Brain pericyte (primary cell): ENCODE results near the gene TOR1AIP1.
A peak's percentile ranks its signal among the peaks of the same experiment; 100 is the strongest.
"Not testable (repeated sequence)": the region's sequence is repeated elsewhere in the genome, so short reads cannot be mapped to it uniquely, and the experiment has no call there.

ENCODE experiments used
- DNase-seq: peaks from one replicate; pipeline ENCODE4 v3.0.0-alpha.2; 2012; ENCODE audit warnings: low read depth, low spot score

TOR1AIP1 gene, protein sequence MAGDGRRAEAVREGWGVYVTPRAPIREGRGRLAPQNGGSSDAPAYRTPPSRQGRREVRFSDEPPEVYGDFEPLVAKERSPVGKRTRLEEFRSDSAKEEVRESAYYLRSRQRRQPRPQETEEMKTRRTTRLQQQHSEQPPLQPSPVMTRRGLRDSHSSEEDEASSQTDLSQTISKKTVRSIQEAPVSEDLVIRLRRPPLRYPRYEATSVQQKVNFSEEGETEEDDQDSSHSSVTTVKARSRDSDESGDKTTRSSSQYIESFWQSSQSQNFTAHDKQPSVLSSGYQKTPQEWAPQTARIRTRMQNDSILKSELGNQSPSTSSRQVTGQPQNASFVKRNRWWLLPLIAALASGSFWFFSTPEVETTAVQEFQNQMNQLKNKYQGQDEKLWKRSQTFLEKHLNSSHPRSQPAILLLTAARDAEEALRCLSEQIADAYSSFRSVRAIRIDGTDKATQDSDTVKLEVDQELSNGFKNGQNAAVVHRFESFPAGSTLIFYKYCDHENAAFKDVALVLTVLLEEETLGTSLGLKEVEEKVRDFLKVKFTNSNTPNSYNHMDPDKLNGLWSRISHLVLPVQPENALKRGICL

DNA sequence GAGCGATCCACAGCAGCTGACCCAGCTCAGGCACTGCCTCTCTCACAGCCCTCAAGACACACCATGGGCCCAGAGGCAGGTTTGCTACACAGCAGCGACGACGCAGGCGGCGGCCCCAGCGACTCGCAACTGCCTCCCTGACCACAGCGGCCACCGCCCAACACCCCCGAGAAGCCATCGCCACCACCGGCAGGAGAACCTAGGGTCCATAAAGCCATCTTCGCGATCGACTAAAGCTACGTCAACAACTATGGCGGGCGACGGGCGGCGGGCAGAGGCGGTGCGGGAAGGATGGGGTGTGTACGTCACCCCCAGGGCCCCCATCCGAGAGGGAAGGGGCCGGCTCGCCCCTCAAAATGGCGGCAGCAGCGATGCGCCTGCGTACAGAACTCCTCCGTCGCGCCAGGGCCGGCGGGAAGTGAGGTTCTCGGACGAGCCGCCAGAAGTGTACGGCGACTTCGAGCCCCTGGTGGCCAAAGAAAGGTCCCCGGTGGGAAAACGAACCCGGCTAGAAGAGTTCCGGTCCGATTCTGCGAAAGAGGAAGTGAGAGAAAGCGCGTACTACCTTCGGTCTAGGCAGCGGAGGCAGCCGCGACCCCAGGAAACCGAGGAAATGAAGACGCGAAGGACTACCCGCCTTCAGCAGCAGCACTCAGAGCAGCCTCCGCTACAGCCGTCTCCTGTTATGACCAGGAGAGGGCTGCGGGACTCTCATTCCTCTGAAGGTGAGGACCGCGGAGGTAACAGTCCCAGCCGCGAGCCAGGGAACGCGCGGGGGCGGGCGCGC, at the start of gene TOR1AIP1:
Gene TOR1AIP1 (plus strand): TSS at position 33 of the 787 bp plus-strand sequence. CDS start 218 bp downstream, at position 251.
- DNase-seq: peak; percentile 96

DNA sequence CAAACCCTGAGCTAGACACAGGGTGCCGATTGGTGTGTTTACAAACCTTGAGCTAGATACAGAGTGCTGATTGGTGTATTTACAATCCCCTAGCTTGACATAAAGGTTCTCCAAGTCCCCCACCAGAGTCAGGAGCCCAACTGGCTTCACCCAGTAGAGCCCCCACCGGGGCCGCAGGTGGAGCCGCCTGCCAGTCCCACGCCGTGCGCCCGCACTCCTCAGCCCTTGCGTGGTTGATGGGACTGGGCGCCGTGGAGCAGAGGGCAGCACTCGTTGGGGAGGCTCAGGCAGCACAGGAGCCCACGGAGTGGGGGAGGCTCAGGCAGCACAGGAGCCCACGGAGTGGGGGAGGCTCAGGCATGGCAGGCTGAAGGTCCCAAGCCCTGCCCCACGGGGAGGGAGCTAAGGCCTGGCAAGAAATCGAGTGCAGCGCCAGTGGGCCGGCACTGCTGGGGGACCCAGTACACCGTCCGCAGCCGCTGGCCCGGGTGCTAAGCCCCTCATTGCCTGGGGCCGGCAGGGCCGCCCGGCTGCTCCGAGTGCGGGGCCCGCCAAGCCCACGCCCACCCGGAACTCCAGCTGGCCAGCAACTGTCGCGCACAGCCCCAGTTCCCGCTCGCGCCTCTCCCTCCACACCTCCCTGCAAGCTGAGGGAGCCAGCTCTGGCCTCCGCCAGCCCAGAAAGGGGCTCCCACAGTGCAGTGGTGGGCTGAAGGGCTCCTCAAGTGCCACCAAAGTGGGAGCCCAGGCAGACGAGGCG, 45.2 kb upstream of the TOR1AIP1 start:
- not testable (repeated sequence) for DNase-seq

DNA sequence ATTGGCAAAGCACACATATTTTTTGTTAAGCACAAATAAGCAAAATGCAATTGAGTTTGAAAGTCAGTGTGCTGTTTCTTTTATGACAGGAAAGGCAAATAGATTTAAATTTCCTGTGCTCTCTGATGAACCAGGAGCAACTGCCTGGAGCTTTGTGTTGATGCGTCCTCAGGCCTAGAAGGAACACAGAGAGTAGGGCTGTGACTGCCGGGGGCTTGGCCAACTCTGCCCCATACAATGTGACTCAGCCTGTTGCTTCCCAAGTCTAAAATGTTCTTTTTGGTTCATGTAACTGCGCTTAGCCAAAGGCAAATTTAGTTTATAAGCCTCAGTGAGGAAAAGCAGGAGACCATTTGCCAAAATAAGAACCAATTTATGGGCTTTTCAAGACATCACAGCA, 42.0 kb upstream of the TOR1AIP1 start:
- no peak for DNase-seq

DNA sequence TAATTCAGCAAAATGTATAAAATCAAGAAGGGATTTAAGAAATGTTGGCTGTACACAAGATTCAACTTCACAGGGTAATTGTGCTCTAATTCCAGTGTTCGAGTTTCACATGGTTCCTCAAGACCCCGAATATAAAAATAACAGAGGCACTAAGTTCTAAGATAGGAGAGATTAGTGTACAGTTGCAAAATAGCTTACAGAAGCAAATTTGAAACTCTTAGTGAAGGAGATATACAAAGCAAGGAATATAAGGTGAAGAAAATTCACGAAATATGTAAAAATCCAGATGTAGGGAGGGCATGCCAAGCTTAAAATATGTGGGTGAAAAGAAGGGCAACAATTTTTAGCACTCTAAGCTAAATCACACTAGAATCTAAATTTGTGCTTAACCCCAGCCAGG, 33.9 kb upstream of the TOR1AIP1 start:
- no peak for DNase-seq

DNA sequence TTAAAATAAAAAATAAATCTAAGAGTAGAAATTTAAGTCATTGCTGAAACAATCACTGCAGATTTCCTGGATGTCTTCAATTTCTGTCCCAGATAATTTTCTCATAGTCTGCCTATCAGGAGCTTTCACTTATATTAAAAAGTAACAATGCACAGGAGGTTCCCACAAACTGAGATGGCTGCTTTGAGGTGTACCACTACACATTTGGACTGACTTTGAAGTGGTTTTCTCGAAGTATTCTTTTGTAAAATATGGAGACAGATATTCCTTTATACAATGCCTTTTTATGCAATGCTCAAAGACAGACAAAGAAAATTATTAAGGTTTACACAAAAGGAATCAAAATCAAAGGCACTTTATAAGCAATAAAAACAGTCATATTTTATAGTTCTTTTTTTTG, 29.0 kb upstream of the TOR1AIP1 start:
- DNase-seq: no peak

DNA sequence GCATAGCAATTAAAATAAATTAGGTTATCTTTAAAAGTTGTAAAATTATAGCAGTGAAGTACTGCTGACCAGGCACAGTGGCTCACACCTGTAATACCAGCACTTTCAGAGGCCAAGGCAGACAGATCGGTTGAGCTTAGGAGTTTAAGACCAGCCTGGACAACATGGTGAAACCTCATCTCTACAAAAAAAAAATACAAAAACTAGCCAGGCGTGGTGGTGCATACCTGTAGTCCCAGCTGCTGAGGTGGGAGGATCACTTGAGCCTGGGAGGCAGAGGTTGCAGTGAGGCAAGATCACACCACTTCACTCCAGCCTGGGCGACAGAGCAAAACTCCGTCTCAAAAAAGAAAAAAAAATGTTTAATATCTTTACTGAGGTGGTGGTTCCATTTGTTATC, 26.3 kb upstream of the TOR1AIP1 start:
- DNase-seq: not testable (repeated sequence)

DNA sequence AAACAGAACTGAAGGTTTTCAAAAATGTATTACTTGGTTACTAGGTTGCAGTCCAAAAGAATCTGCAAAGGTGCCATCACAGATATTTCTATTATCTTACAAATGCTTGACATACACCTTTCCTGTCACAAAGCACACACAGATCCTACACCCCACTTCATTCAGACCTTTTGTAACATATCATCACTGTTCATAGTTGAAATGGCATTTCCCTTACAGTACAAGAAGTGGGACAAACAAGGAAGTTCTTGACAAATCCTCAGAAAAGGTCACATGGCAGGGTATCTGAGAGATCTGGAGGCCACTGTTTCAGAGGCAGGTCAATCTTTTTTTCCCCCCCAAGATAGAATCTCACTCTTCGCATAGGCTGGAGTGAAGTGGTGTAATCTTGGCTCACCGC, 25.8 kb upstream of the TOR1AIP1 start:
- DNase-seq: no peak

DNA sequence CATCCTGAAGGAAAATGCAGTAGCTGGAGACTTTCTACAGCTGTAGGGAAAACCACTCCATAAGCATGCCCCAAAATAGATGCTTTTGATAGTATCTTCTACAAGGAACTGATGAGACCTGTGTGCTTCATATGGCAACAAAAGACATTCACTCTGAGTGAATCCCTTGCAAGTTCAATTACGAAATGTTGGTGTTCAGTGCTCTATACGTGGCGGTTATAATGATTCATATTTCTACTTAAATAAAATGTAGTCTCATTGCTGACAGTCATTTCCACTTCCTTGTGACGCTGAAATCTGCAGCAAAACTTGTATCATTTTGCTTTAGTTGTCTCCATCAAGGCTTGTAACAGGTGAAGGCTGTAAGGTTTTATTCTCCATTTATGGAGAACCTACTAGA, 25.1 kb upstream of the TOR1AIP1 start:
- DNase-seq: no peak

DNA sequence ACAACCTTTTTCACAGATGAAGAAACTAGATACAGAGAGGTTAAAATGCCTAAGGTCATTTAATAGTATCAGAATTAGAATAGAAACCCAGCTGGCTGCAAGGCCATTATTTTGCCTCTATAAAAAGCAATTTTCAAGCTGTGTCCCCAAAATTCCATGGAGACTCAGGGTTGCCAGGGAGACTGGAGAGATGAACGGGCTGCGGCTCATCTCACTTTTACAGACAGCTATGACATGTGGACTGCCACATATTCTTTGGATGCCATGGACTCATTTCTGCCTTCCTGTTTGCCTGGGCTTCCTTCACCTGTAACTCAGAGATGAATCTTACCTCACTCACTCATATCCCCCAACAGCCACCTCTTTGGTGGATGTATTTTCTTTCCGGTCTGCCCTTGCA, 21.4 kb upstream of the TOR1AIP1 start:
- DNase-seq: no peak

DNA sequence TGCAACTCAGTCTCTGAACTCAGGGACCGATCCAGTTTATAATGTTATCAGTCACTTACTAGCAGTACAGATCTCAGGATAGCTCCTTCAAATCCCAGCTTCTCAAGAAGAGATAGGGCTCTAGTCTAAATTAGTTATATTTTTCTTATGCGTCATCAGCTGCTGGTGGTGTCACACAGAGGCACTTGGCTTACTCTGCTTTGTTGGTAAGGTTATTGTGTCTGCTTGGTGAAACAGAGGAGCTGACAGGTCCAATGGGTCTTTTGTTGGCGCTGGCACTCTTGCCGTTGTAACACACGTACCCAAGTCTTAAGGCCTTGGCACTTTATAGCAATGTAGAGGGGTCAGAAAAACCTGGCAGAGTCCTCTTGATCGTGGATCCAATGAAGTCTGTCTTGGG, 16.7 kb upstream of the TOR1AIP1 start:
- DNase-seq: no peak

DNA sequence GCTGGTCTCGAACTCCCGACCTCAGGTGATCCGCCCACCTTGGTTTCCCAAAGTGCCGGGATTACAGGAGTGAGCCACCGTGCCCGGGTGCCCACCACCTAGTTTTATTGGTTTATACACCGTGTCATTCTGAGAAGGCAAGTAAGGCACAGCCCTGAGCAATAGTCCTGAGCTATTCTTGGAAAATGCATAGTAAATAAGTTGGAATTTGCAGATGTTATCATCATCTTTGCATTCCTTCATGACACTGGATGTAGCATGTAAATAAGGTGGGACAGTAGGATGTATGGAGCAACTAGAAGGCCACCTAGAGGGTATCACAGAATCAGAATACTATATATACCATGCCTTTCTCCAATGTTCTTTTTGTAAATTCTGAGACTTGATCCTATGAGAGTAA, 15.5 kb upstream of the TOR1AIP1 start:
- DNase-seq: no peak

DNA sequence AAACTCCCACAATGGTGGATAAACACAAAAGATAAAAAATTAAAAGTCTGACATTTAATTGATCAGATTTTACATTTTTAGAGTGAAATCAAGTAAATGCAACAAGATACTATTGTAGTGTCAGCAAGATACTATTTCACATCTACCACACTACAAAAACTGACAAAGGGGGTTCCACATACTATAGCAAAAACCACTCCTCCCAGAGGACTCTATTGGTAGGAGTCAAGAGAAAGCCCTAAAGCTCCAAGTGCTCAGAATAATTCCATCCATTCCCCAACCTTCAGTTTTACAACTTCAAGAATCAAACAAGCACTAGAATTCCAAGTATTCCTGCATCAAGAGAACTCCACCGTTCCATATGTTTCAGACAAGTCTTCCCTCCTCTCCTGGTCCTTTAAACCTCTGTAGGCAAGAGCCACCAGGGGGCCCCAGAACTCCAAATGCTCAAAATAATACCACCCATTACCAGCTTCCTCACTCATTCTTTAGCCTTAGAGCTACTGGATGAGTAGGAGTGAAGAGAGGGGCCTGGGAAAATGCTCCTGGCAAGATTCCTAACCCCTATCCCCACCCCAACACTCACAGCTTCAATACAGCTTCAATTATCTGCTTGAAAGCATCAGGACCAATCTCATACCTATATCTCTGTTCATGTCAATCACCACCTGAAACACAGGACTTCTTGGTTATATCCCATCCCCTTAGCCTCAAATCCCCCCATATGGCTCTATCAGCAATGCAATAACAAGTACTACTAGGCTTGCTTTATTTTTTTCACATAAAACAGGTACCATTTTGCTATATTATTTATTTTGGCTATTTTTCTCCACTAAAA, 14.4 kb upstream of the TOR1AIP1 start:
- no peak for DNase-seq

DNA sequence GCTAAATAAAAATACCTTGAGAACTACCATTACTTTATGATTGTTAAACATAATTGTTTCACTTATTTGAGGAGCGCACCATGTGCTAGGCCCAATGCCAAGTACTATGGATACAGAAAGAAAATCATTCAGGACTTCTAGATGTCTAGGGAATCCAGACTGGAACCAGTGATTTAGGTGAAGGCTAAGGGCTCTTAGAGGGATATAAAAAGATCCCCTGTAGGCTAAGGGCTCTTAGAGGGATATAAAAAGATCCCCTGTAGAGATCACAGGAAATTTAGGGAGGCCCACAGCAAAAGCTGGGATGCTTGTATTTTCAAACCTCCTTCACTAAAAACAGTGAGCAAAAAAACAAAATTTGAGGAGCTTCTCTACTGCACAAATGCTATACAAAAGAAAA, 11.2 kb upstream of the TOR1AIP1 start:
- DNase-seq: no peak

DNA sequence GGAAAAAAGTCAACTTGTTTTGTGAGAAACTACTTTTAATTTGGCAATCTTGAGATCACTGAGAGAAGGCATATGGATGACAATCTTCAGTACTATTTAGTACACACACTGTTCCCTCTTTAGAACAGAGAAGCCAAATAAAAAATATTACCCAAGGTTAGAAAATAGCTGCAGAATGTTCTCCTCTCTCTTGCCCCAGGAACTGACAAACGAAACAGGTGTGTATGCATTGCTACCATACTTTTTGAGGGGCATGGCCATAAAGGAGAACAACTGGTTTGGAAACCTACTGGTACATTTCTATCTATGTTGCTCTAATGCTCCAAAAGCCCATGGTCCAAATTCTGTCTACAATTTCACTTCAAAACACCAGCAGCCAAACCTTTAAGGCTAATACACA, 10.1 kb upstream of the TOR1AIP1 start:
- no peak for DNase-seq

DNA sequence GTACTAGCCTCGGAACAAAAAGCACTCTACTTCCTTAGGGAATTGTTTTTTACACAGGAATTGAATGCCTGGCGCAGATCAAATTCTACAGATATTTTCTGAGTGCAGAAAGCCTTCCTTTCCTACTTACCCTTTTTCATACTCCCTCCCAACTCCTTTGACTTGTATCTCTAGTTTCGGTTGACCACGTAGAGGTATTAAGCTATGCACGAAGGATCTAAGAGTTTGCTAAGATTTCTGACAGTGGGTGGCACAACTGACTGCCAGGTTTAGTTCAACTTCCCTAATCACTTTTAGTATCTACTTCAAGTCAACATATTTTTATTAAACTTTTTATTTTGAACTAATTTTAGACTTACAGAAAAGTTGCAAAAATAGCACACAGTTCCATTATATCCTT, 9.5 kb upstream of the TOR1AIP1 start:
- DNase-seq: no peak

DNA sequence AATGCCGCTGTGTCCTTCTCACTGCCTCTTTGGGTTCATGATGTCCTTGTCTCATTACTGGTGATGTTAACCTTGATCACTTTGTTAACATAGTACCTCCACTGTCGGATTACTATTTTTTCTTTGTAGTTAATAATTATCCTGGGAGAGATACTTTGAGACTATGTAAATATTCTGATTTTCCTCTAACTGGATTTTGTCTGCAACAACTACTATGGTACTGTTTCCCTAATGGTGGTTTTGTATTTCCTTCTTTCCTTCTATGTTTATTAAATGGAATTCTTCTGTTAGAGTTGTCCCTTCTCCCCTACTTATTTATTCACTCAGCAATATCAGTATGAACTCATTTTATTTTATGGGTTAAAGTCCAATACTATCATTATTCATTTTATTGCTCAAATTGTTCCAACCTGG, 8.6 kb upstream of the TOR1AIP1 start:
- DNase-seq: no peak

DNA sequence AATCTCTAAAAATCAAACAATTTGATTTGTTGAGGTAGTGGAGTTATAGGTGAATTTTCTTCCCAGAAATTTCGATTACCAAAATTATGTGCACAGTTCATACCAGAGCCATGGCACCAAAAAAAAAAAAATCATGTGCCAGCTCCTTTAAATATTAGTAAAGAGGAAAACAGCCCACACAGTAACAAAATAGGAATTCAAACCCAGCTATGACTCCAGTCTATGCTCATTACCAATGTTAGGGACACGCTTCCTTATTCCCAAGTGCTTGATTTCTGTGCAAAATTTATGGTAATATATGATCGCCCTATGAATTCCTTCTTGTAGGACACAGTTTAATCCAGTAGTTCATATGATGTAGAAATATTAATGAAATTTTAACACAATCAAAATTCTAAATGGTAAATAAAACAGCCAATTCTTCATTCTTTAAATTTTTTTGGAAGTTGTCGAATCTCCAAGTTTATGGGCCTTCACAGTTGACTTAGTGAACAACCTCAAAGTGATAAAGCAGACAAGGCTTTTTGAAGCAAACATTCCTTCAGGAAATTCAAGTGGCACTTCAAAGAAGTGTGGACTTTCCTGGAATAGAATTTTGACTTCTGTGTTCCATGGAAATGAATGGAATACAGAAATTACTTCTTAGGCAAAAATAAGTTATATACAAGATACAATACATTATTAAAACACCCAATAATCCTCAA, 6.3 kb upstream of the TOR1AIP1 start:
- no peak for DNase-seq

DNA sequence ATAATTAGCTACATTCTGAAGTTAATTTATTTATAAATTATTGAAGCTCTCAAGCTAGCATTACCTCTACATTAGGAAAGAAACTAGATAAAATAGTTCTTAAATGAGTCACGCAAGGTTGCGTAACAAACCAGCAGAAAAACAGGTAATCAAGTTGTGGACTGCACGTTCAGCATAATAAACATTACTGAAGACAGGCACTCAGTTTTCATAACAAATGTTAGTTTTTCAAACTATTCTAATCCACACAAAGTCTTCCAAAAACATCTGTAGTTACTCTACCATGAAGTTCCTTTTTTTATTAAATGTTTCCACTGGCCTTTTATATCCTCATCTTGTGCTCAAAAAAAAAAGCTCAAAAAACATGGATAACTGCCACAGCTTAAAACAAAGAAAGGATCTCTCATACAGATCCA, 5.8 kb upstream of the TOR1AIP1 start:
- DNase-seq: no peak

DNA sequence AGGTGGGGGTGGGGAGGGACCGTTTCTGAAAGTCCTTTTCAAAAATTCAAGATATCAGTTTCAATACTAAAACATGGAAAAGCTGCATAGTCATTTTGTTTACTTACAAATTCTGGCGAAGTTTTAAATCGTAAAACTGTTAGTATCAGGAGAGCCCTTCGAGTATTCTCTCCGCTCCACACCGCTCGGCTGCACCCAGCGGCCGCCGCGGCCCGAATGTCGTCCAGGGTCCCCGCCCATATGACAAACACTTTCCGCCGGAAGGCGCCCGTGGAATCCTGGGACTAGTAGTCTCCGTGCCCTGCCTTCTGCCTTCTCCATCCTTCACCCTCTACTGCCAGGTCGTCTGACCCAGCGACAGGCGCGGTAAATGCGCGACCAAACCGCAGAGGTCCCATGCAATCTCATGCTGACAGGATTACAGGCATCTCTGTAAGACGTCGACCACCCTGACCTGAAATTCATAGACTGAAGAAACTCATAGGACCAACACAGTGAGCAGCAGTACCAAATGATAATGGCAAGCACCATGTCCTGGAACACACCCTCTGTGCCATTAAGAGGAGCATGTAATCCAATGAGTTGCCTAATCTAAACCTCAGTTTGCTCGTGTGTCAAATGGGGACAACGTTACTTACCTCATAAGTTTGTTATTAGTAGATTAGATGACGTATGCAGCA, 4.4 kb upstream of the TOR1AIP1 start, which contains the start of gene TOR1AIP2:
Gene TOR1AIP2 (minus strand): TSS at position 218 of the 680 bp plus-strand sequence. CDS start 25,138 bp downstream, outside the sequence.
- peak; percentile 25 for DNase-seq

DNA sequence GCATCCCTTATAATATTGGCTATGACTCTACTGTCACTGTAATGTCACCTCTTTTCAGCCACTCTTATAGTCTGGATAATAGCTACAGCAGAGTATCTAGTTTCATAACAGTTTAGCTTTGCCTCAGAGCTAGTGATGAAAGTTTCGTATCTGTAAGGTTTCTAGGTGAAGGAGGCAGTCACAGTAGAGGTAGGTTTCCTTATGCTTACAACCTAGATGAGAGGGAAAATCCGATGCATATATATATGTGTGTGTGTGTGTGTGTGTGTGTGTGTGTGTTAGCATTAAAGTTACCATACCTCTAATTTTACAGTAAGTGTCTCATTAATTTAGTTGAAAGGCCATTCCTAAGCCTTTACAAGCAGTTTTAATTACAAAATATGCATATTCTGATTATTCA, 2.3 kb upstream of the TOR1AIP1 start:
- no peak for DNase-seq
